Endothelial cell of umbilical vein (primary cell): ENCODE results near the gene TREH. TPM values are rescaled to one million over a fixed set of nuclear protein-coding genes. Genes with fewer than 3 reads are reported as not detected.

Source experiments
- BruUV-seq: library from RNA; stranded (reverse); fragments of 400-500 nt; replicated peaks from 2 replicates; lab custom pipeline; 2021; lab: Mats Ljungman, UMichigan
- CTCF ChIA-PET: fragments of 300-600, 350-600 bp; sonication (Branson Sonifier 250); formaldehyde crosslinking; loops from one replicate; lab custom pipeline; 2021; ENCODE audit warnings: antibody characterized with exemption, inconsistent platforms; lab: Charles Lee
- POLR2A ChIA-PET: fragments of 300-600, 350-600 bp; sonication (Branson Sonifier 250); formaldehyde crosslinking; loops from one replicate; lab custom pipeline; 2021; ENCODE audit warnings: antibody characterized with exemption, inconsistent platforms; lab: Charles Lee
- DNase-seq: peaks from one replicate; pipeline ENCODE4 v3.0.0-alpha.2; 2011; ENCODE audit warnings: low read depth, low spot score
- FAIRE-seq: peaks from 2 replicates; lab custom pipeline; 2011; peaks lifted over from hg19 to GRCh38; lab: Jason Lieb, UNC
- H2AFZ ChIP-seq: 2 replicates; pipeline ENCODE4 v1.6.0; 2012; ENCODE audit warnings: low read depth, low read length, control low read depth, inconsistent platforms
- H3K27ac ChIP-seq: 2 replicates; pipeline ENCODE4 v1.5.1; 2011; ENCODE audit warnings: low read depth, mild to moderate bottlenecking, control low read depth, low read length, moderate library complexity; ENCODE audit not compliant: insufficient read depth
- H3K27me3 ChIP-seq, 2 experiments: 2 replicates each; pipeline versions ENCODE4 v1.6.0 to v1.6.1; 2011; ENCODE audit warnings: low read length in 2 of 2, mixed read lengths in 1 of 2; ENCODE audit not compliant: control insufficient read depth in 2 of 2, insufficient read depth in 2 of 2
- H3K36me3 ChIP-seq, 2 experiments: 2 replicates in 1 of 2; 3 replicates in 1 of 2; pipeline ENCODE4 v1.5.1; 2011; ENCODE audit warnings: low read length in 2 of 2, mild to moderate bottlenecking in 1 of 2, moderate library complexity in 1 of 2; ENCODE audit not compliant: control insufficient read depth in 2 of 2, insufficient read depth in 2 of 2; ENCODE audit errors: extremely low read depth in 1 of 2
- H3K4me1 ChIP-seq: 3 replicates; pipeline ENCODE4 v1.5.1; 2011; ENCODE audit warnings: mild to moderate bottlenecking, low read length; ENCODE audit not compliant: control insufficient read depth, insufficient read depth; ENCODE audit errors: extremely low read depth
- H3K4me2 ChIP-seq: 2 replicates; pipeline ENCODE4 v1.6.1; 2011; ENCODE audit warnings: low read length, control low read depth, mixed read lengths; ENCODE audit not compliant: insufficient read depth
- H3K4me3 ChIP-seq, 3 experiments: fragments of 200-600 bp in 1 of 3; sonication (generic), shearing (Covaris generic) in 1 of 3; replicated peaks in 1 of 3; 2 replicates each; pipeline ENCODE4 v1.5.1; 2011 to 2016; ENCODE audit warnings: control low read depth in 3 of 3, low read length in 3 of 3, mild to moderate bottlenecking in 2 of 3, inconsistent platforms in 1 of 3, low read depth in 1 of 3, moderate library complexity in 1 of 3; ENCODE audit not compliant: insufficient read depth in 1 of 3
- H3K79me2 ChIP-seq: 2 replicates; pipeline ENCODE4 v1.6.0; 2012; ENCODE audit warnings: low read length, inconsistent platforms; ENCODE audit not compliant: control insufficient read depth, insufficient read depth
- H3K9ac ChIP-seq: replicated peaks from 2 replicates; pipeline ENCODE3; 2011; ENCODE audit warnings: low read length, control low read depth; ENCODE audit not compliant: insufficient read depth; ENCODE audit errors: extremely low read depth
- H3K9me1 ChIP-seq: replicated peaks from 3 replicates; pipeline ENCODE4 v1.6.0; 2011; ENCODE audit warnings: mild to moderate bottlenecking, low read length; ENCODE audit not compliant: control insufficient read depth, insufficient read depth; ENCODE audit errors: extremely low read depth
- H3K9me3 ChIP-seq: replicated peaks from 2 replicates; pipeline ENCODE4 v1.5.1; 2012; ENCODE audit warnings: low read length, inconsistent platforms; ENCODE audit not compliant: control insufficient read depth, insufficient read depth
- H4K20me1 ChIP-seq: replicated peaks from 2 replicates; pipeline ENCODE3; 2011; ENCODE audit warnings: mild to moderate bottlenecking, low read length; ENCODE audit not compliant: control insufficient read depth, insufficient read depth; ENCODE audit errors: extremely low read depth
- EZH2 ChIP-seq: IDR thresholded peaks from 2 replicates; pipeline ENCODE4 v1.6.1; 2012; ENCODE audit warnings: borderline replicate concordance, low read depth, mild to moderate bottlenecking, moderate library complexity, low read length, inconsistent platforms; ENCODE audit not compliant: severe bottlenecking
- FOS ChIP-seq: IDR thresholded peaks from 2 replicates; pipeline ENCODE4 v1.6.1; 2011; ENCODE audit warnings: mild to moderate bottlenecking, low read length, moderate library complexity, borderline replicate concordance; ENCODE audit not compliant: insufficient read depth
- GATA2 ChIP-seq: IDR thresholded peaks from 2 replicates; pipeline ENCODE4 v1.7.0; 2011; ENCODE audit warnings: low read depth, mild to moderate bottlenecking, moderate library complexity, mixed read lengths, low read length; ENCODE audit not compliant: insufficient read length, insufficient read depth
- JUN ChIP-seq: IDR thresholded peaks from 2 replicates; pipeline ENCODE4 v1.6.1; 2011; ENCODE audit warnings: borderline replicate concordance, low read depth; ENCODE audit not compliant: insufficient read length, insufficient read depth
- MAX ChIP-seq: IDR thresholded peaks from 2 replicates; pipeline ENCODE4 v1.6.1; 2011; ENCODE audit not compliant: insufficient read depth, insufficient read length
- MYC ChIP-seq: IDR thresholded peaks from one replicate; pipeline ENCODE4 v1.6.1; 2011; ENCODE audit warnings: mild to moderate bottlenecking, low read depth, low read length
- POLR2A ChIP-seq: IDR thresholded peaks from 2 replicates; pipeline ENCODE4 v1.6.1; 2012; ENCODE audit warnings: low read depth, mild to moderate bottlenecking, control low read depth, low read length
- POLR2AphosphoS5 ChIP-seq: IDR thresholded peaks from 2 replicates; pipeline ENCODE4 v1.6.1; 2012; ENCODE audit warnings: low read depth, mild to moderate bottlenecking, control low read depth, low read length, moderate library complexity; ENCODE audit not compliant: insufficient read depth
- dilution Hi-C: fragments of 300-500 bp; cut with MboI; formaldehyde crosslinking; loops from one replicate; pipeline ENCODE4 v1.15.0; 2019; ENCODE audit warnings: low sequenced_read_pairs; ENCODE audit not compliant: extremely low pct_ligation_motif_present
- intact Hi-C: fragments of 100-400 bp; cut with micrococcal nuclease; formaldehyde crosslinking; loops from one replicate; pipeline ENCODE4 v1.10.0; 2022
- polyA plus RNA-seq, 4 experiments: library from polyadenylated mRNA; depleted of rRNA in 3 of 4; stranded (reverse) in 3 of 4; unstranded in 1 of 4; fragments of >200 nt; gene quantifications; 2 replicates each; pipeline versions ENCODE4 v1.2.1 to v1.2.3, GENCODE V29; 2011 to 2012; ENCODE audit warnings: missing spikeins in 1 of 4
- total RNA-seq: library from RNA; stranded (reverse); gene quantifications from 2 replicates; pipeline ENCODE4 v1.2.3, GENCODE V29; 2021
- TF ChIP-seq, protein P1 (sequence below), 2 donors: IDR thresholded peaks; 1 replicate in 1 of 2; 2 replicates in 1 of 2; pipeline ENCODE4 v1.5.1; 2011; ENCODE audit warnings: low read length in 2 of 2, mild to moderate bottlenecking in 2 of 2, moderate library complexity in 2 of 2, control low read depth in 1 of 2, inconsistent platforms in 1 of 2, low read depth in 1 of 2; ENCODE audit not compliant: insufficient read depth in 1 of 2; ENCODE audit errors: extremely low read depth in 1 of 2

TREH gene
- total and polyA plus RNA-seq, 2 donors (not counting 3 experiments of a cell fraction or from before 2014, with no cell fraction given) = not detected

DNA sequence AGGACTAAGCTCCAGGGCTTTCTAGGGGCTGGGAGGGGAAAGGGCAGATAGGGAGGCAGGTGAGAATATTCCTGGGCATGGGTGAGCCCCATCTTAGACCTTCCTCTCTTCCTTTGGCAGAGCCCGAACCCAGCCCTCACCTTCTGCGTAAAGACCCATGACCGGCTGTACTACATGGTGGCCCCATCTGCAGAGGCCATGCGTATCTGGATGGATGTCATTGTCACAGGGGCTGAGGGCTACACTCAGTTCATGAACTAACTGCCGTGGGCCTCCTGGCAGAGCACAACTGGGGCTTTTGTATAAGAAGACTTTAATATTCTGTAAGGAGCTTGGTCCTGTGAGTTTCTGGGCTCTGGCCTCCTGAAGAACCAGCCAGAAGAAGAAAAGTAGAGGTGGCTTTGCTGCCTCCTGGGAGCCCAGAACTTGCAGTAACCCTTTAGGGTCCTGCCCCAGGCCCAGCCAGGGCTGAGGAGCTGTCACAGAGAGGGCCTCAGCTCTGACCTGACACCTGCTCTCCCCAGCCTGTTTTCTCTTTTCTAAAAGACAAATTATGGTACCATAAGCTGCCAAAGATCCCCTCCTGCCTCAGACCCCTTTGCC is 22.8 kb downstream of the TREH start:
- Histone ChIP-seq H3K79me2 (no peaks in the 10 kb centered on the region), H3K36me3 (peaks cover 19 to 36% of the 10 kb centered on the region in 2 experiments), H3K4me3 (no peak overlapping the region), H3K27me3 (no peaks in the 10 kb centered on the region), H2AFZ (no peak overlapping the region), H3K4me1 (peaks cover 6% of the 10 kb centered on the region), H3K9me1 (no peaks in the 10 kb centered on the region), H3K9ac (no peak overlapping the region), H3K27ac (no peak overlapping the region), H4K20me1 (no peaks in the 10 kb centered on the region), H3K9me3 (no peaks in the 10 kb centered on the region), H3K4me2 (no peak overlapping the region)
- BruUV-seq = no TSS peak
- dilution Hi-C loops = no loop called here
- no peak for FAIRE-seq
- intact Hi-C loops = no loop called here
- DNase-seq = no peak
- POLR2A ChIA-PET = interaction anchor here (1.1 kb wide), 1 partner anchor 253 kb away, joined by 3 read pairs; no protein-coding TSS in a partner anchor
- CTCF ChIA-PET = interaction anchor here (5.3 to 6.7 kb wide), 2 partner anchors 50 to 62 kb away, joined by 32 to 65 read pairs; partner anchors contain the start of gene PHLDB1
- TF ChIP-seq POLR2AphosphoS5 (no peak), EZH2 (no peak), MAX (no peak), JUN (no peak), MYC (no peak), GATA2 (no peak), FOS (no peak), POLR2A (no peak)
- TF ChIP-seq, protein P1, sequence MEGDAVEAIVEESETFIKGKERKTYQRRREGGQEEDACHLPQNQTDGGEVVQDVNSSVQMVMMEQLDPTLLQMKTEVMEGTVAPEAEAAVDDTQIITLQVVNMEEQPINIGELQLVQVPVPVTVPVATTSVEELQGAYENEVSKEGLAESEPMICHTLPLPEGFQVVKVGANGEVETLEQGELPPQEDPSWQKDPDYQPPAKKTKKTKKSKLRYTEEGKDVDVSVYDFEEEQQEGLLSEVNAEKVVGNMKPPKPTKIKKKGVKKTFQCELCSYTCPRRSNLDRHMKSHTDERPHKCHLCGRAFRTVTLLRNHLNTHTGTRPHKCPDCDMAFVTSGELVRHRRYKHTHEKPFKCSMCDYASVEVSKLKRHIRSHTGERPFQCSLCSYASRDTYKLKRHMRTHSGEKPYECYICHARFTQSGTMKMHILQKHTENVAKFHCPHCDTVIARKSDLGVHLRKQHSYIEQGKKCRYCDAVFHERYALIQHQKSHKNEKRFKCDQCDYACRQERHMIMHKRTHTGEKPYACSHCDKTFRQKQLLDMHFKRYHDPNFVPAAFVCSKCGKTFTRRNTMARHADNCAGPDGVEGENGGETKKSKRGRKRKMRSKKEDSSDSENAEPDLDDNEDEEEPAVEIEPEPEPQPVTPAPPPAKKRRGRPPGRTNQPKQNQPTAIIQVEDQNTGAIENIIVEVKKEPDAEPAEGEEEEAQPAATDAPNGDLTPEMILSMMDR (IDR thresholded peaks at IDR 0.05; ENCODE audit: extremely low read depth in 1 of 2, insufficient read depth in 1 of 2, low read depth in 1 of 2, low read length in 2 of 2) = no peak
